Smooth muscle cell (in vitro differentiated cells): ENCODE data around the gene BNIP5. TPM values are rescaled to one million over a fixed set of nuclear protein-coding genes. Genes with fewer than 3 reads are reported as not detected.
A peak's percentile ranks its signal among the peaks of the same experiment; 100 is the strongest.

Source experiments
- DNase-seq: peaks from one replicate; lab custom pipeline; 2025; ENCODE audit not compliant: unreplicated experiment; lab: John Stamatoyannopoulos, UW
- H2AFZ ChIP-seq: fragments of 200-600 bp; sonication (generic); 2 replicates; pipeline ENCODE4 v1.6.0; 2016; ENCODE audit warnings: antibody characterized with exemption, low read depth, mild to moderate bottlenecking
- H3F3A ChIP-seq: fragments of 200-600 bp; sonication (generic); 2 replicates; pipeline ENCODE4 v1.6.0; 2017; ENCODE audit warnings: antibody characterized with exemption, low read depth
- H3K27ac ChIP-seq: fragments of 200-600 bp; sonication (generic); 2 replicates; pipeline ENCODE4 v1.5.1; 2016; ENCODE audit warnings: low read depth, mild to moderate bottlenecking
- H3K27me3 ChIP-seq: fragments of 200-600 bp; sonication (generic); 2 replicates; pipeline ENCODE4 v1.6.1; 2016; ENCODE audit warnings: low read depth, mild to moderate bottlenecking
- H3K36me3 ChIP-seq: fragments of 200-600 bp; sonication (generic); 2 replicates; pipeline ENCODE4 v1.5.1; 2016; ENCODE audit warnings: low read depth
- H3K4me1 ChIP-seq: fragments of 200-600 bp; sonication (generic); 2 replicates; pipeline ENCODE4 v1.5.1; 2016; ENCODE audit warnings: low read depth
- H3K4me2 ChIP-seq: fragments of 200-600 bp; sonication (generic); 2 replicates; pipeline ENCODE4 v1.6.0; 2016; ENCODE audit warnings: mild to moderate bottlenecking
- H3K4me3 ChIP-seq: fragments of 200-600 bp; sonication (generic); 2 replicates; pipeline ENCODE4 v1.5.1; 2016; ENCODE audit warnings: mild to moderate bottlenecking
- H3K79me2 ChIP-seq: fragments of 200-600 bp; sonication (generic); 2 replicates; pipeline ENCODE4 v1.6.0; 2016; ENCODE audit warnings: low read depth, mild to moderate bottlenecking
- H3K9ac ChIP-seq: fragments of 200-600 bp; sonication (generic); 2 replicates; pipeline ENCODE4 v1.6.0; 2016; ENCODE audit warnings: low read depth
- H3K9me3 ChIP-seq: fragments of 200-600 bp; sonication (generic); replicated peaks from 2 replicates; pipeline ENCODE4 v1.5.1; 2016; ENCODE audit warnings: low read depth
- H4K20me1 ChIP-seq: fragments of 200-600 bp; sonication (generic); 2 replicates; pipeline ENCODE4 v1.6.0; 2016; ENCODE audit warnings: low read depth
- WGBS: methylation state at CpG from one replicate; pipeline ENCODE4 v1.1.7; 2016; ENCODE audit warnings: low lambda C conversion rate; 5-methylcytosine and 5-hydroxymethylcytosine counted together
- polyA plus RNA-seq: library from polyadenylated mRNA; unstranded; fragments of >200 nt; fragmentation: Nextera tagmentation; extraction: Ambion mirVana; gene quantifications from 2 replicates; pipeline ENCODE4 v1.2.1, GENCODE V29; 2016
- total RNA-seq: library from RNA; depleted of rRNA; stranded (reverse); fragments of >200 nt; gene quantifications from 2 replicates; pipeline ENCODE4 v1.2.3, GENCODE V29; 2014
- TF ChIP-seq, protein P1 (sequence below): fragments of 200-600 bp; sonication (generic); IDR thresholded peaks from 2 replicates; pipeline ENCODE4 v1.5.1; 2017; ENCODE audit warnings: borderline replicate concordance, mild to moderate bottlenecking, antibody characterized with exemption; ENCODE audit not compliant: insufficient read depth, poor library complexity, severe bottlenecking

The BNIP5 gene
- total and polyA plus RNA-seq, 2 experiments from 2014 or later = not detected

DNA sequence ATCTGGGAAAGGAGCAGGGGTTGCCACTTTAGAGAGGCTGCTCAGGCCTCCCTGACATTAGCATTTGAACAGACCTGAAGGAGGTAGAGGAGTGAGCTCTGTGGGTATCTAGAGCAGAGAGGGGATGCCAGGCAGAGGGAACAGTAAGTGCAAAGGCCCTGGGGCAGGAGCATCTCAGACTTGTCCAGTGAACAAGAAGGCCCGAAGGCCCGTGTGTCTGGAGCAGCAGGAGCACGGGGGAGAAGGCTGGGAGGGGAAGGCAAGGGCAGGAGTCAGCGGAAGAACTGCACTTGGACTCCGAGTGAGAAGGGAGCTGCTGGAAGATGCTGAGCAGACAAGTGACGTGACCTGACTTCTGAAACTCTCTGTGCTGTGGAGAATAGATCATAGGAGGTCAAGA lies 35.4 kb upstream of the BNIP5 start:
- Histone ChIP-seq H3K36me3 (no peaks in the 10 kb centered on the region), H4K20me1 (no peaks in the 10 kb centered on the region), H3K9ac (no peak overlapping the region), H3K4me2 (no peak overlapping the region), H3K27me3 (no peaks in the 10 kb centered on the region), H3K4me3 (no peak overlapping the region), H3K79me2 (no peaks in the 10 kb centered on the region), H3K4me1 (peaks cover 5% of the 10 kb centered on the region), H3K9me3 (no peaks in the 10 kb centered on the region), H3F3A (peaks cover 4% of the 10 kb centered on the region), H2AFZ (no peak overlapping the region), H3K27ac (no peak overlapping the region)
- TF ChIP-seq, protein P1, sequence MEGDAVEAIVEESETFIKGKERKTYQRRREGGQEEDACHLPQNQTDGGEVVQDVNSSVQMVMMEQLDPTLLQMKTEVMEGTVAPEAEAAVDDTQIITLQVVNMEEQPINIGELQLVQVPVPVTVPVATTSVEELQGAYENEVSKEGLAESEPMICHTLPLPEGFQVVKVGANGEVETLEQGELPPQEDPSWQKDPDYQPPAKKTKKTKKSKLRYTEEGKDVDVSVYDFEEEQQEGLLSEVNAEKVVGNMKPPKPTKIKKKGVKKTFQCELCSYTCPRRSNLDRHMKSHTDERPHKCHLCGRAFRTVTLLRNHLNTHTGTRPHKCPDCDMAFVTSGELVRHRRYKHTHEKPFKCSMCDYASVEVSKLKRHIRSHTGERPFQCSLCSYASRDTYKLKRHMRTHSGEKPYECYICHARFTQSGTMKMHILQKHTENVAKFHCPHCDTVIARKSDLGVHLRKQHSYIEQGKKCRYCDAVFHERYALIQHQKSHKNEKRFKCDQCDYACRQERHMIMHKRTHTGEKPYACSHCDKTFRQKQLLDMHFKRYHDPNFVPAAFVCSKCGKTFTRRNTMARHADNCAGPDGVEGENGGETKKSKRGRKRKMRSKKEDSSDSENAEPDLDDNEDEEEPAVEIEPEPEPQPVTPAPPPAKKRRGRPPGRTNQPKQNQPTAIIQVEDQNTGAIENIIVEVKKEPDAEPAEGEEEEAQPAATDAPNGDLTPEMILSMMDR = no peak
- no peak for DNase-seq
- 90% methylated on average over 6 of the region's 6 CpGs for WGBS

DNA sequence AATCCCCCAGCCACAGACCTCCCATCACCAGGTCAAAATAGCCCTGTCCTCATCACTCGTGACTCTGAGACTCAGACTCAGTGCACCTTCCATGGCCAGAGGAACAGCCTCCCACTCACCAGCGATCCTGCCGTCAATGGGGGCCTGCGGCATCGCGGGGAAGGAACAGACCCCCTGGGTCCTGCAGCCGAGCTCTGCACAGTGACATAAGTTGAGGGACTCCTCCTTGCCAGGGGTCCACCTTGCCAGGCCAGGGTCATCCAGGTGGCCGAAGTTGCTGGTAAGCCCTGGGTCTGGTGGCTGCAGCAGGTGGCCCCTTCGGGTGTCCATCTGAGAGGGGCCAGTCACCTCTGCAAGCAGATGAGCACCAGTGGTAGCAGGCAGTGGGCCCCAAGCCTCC lies 34.5 kb upstream of the BNIP5 start:
- no peak overlapping the region for H3K4me3 ChIP-seq
- no peak overlapping the region for H3K4me2 ChIP-seq
- H2AFZ ChIP-seq = no peak overlapping the region
- H3F3A ChIP-seq = peaks cover 4% of the 10 kb centered on the region
- H3K27ac ChIP-seq = no peak overlapping the region
- no peaks in the 10 kb centered on the region for H4K20me1 ChIP-seq
- WGBS = 95% methylated on average over 9 of the region's 9 CpGs
- H3K4me1 ChIP-seq = peaks cover 5% of the 10 kb centered on the region
- no peaks in the 10 kb centered on the region for H3K27me3 ChIP-seq
- H3K9ac ChIP-seq = no peak overlapping the region
- TF ChIP-seq, protein P1 = no peak
- H3K9me3 ChIP-seq = no peaks in the 10 kb centered on the region
- no peaks in the 10 kb centered on the region for H3K79me2 ChIP-seq
- no peaks in the 10 kb centered on the region for H3K36me3 ChIP-seq
- DNase-seq = no peak

DNA sequence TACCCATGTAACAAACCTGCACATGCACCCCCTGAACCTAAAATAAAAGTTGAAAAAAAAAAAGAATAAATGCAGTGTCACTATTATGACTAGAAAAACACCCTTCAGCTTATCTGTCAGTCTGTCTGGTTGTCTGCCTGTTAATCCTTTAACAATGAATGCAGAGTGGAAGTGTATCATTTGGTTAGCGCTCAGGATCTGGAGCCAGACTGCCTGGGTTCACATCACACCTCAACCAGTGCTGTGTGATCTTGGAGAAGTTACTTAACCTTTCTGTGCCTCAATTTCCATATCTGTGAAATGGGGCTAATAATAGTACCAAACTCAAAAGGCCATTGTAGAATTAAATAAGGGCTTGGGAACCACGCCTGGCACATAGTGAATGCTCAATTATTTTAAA lies 34.0 kb upstream of the BNIP5 start:
- Histone ChIP-seq H3K27ac (no peak overlapping the region), H3K4me3 (no peak overlapping the region), H3K36me3 (no peaks in the 10 kb centered on the region), H2AFZ (no peak overlapping the region), H3K79me2 (no peaks in the 10 kb centered on the region), H3K9ac (no peak overlapping the region), H3K9me3 (no peaks in the 10 kb centered on the region), H3F3A (peaks cover 4% of the 10 kb centered on the region), H3K4me1 (peaks cover 5% of the 10 kb centered on the region), H3K4me2 (no peak overlapping the region), H4K20me1 (no peaks in the 10 kb centered on the region), H3K27me3 (no peaks in the 10 kb centered on the region)
- WGBS = 97% methylated on average over 2 of the region's 2 CpGs
- TF ChIP-seq, protein P1 = no peak
- no peak for DNase-seq

DNA sequence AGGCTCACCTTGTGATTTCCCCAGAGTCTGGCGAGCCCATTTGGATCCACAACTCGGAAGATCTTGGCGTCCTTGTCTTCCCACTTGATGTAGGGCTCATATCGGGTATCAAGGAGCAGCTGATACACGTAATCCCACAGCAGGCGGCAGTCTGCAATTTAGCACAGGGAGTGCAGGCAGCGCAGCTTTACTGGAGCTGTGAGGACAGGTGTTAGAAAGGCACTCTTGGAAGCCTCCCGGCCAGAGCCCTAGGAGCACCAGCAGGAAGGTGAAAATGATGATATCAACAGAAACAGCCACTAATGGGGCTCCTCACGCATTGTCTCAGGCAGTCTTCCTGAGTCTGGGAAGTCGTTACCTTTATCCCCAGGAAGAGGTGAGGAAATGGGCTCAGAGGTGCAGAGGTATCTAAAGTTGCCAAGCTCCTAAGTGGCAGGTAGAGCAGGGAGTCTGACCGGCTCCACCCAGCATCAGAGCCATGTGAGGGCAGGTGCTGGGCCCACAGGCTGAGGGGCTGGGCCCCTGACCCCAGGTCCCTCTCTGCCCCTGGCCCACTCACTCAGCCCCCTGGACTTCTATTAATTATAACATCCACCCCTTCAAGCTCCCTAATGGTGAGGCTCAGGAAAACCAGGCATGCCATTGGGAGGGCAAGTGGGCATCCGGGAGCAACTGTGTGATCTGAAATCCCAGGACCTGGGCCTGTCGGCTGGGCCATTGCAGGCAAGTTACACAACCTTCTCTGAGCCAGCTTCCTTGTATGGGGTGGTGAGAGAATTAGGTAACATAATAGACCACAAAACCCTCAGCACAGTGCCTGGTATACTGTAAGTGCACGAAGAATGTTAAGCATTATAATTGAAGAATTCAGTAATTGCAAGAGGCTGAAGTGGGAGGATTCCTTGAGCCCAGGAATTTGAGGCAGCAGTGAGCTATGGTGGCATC lies 32.5 kb upstream of the BNIP5 start:
- H3K36me3 ChIP-seq = no peaks in the 10 kb centered on the region
- H4K20me1 ChIP-seq = no peaks in the 10 kb centered on the region
- no peaks in the 10 kb centered on the region for H3K27me3 ChIP-seq
- DNase-seq = no peak
- no peaks in the 10 kb centered on the region for H3K79me2 ChIP-seq
- H3K4me1 ChIP-seq = peaks cover 8% of the 10 kb centered on the region
- no peak overlapping the region for H2AFZ ChIP-seq
- peak overlapping the region; percentile 24 for H3K27ac ChIP-seq
- peak overlapping the region; percentile 29 for H3K4me2 ChIP-seq
- WGBS = 71% methylated on average over 14 of the region's 14 CpGs
- peaks cover 9% of the 10 kb centered on the region for H3F3A ChIP-seq
- no peaks in the 10 kb centered on the region for H3K9me3 ChIP-seq
- no peak overlapping the region for H3K9ac ChIP-seq
- TF ChIP-seq, protein P1 = no peak
- H3K4me3 ChIP-seq = no peak overlapping the region
